ENCODE results near the gene RANBP3. TPM values are rescaled to one million over a fixed set of nuclear protein-coding genes. Genes with fewer than 3 reads are reported as not detected.
A peak's percentile ranks its signal among the peaks of the same experiment; 100 is the strongest.

RANBP3 gene
- total and polyA plus RNA-seq, 2 of the 8 experiments (the other 6 are each of a cell fraction or from before 2014, with no cell fraction given): 95.4 to 122 TPM

- Histone ChIP-seq H3K14ac (ENCODE audit: insufficient read length) (no peak overlapping the region), H2BK12ac (ENCODE audit: low read depth, low read length) (no peak overlapping the region), H2AK5ac (ENCODE audit: low read depth, low read length) (no peak overlapping the region), H2BK5ac (ENCODE audit: low read depth, low read length) (no peak overlapping the region; the same call in 1 of the 2 replicates), H2AFZ (ENCODE audit: low read length) (peak overlapping the region; percentile 97), H3K4ac (replicated peaks; ENCODE audit: insufficient read length, low read depth, low read length) (no peak overlapping the region), H4K20me1 (replicated peaks in 1 of 2; ENCODE audit: control insufficient read depth in 1 of 2, insufficient read depth in 2 of 2, low read length in 2 of 2) (no peaks in the 10 kb centered on the region), H3K79me1 (ENCODE audit: low read depth, low read length) (no peaks in the 10 kb centered on the region), H3K18ac (ENCODE audit: extremely low read depth, low read length) (peak overlapping the region; percentile 36), H2BK120ac (replicated peaks; ENCODE audit: low read depth, low read length) (no peak overlapping the region), H3K27me3 (replicated peaks in 1 of 4; ENCODE audit: control insufficient read depth in 3 of 4, extremely low read depth in 1 of 4, insufficient read depth in 3 of 4, low read length in 3 of 4) (peaks cover 0 to 3% (median 0%) of the 10 kb centered on the region in 4 experiments; a peak in 3 of 7 replicates), H3K4me1 (replicated peaks in 1 of 4; ENCODE audit: control insufficient read depth in 3 of 4, insufficient read depth in 4 of 4, low read length in 3 of 4) (peaks cover 0 to 5% (median 0%) of the 10 kb centered on the region in 4 experiments; a peak in 4 of 7 replicates), H4K91ac (replicated peaks; ENCODE audit: insufficient read length, low read length) (no peak overlapping the region), H2BK20ac (ENCODE audit: low read length) (no peak overlapping the region), H3K27ac (ENCODE audit: low read depth, low read length) (peak overlapping the region; percentile 40; the same call in 1 of the 2 replicates), H2BK15ac (ENCODE audit: low read length) (no peak overlapping the region), H3K4me2 (ENCODE audit: insufficient read depth in 1 of 2, low read depth in 2 of 2, low read length in 2 of 2) (peak overlapping the region; percentile 56 to 59; a peak in 3 of 4 replicates), H4K5ac (ENCODE audit: insufficient read length, low read depth, low read length) (peak overlapping the region; percentile 21), H3K56ac (replicated peaks; ENCODE audit: insufficient read length, low read depth, low read length) (no peak overlapping the region), H3K4me3 (ENCODE audit: extremely low read depth in 1 of 4, insufficient read depth in 2 of 4, low read depth in 3 of 4, low read length in 4 of 4) (peak overlapping the region in 1 of 4 experiments; percentile 47; a peak in 1 of 8 replicates), H3K79me2 (ENCODE audit: control insufficient read depth in 1 of 2, insufficient read depth in 2 of 2, low read length in 2 of 2) (no peaks in the 10 kb centered on the region), H4K8ac (ENCODE audit: extremely low read depth, insufficient read depth, low read length) (peak overlapping the region; percentile 88), H3K23me2 (ENCODE audit: low read depth, low read length) (no peaks in the 10 kb centered on the region; the same call in 1 of the 2 replicates), H3K36me3 (ENCODE audit: control insufficient read depth in 2 of 4, insufficient read depth in 4 of 4, low read length in 3 of 4) (no peaks in the 10 kb centered on the region), H3K9ac (replicated peaks in 1 of 4; ENCODE audit: extremely low read depth in 1 of 4, low read depth in 3 of 4, low read length in 3 of 4) (no peak overlapping the region), H3K9me3 (ENCODE audit: insufficient read depth in 2 of 2, low read depth in 1 of 2, low read length in 1 of 2) (0 out of 4 replicates have a peak, but pooled peaks cover 0 to 2% of the 10 kb centered on the region in 2 experiments), H3K23ac (ENCODE audit: insufficient read length) (no peak overlapping the region)
- DNase-seq (ENCODE audit: low read depth in 1 of 2, low spot score in 2 of 2) (peak in 1 of 2 experiments; percentile 65), FAIRE-seq (no peak)
- ChIA-PET POLR2A (ENCODE audit: partially characterized antibody) (interaction anchor here (0.7 to 2.8 kb wide), 8 partner anchors 11 to 162 kb away, joined by 3 to 16 read pairs (median 4); partner anchors contain the start of gene RANBP3), CTCF (ENCODE audit: partially characterized antibody) (interaction anchor here (0.6 to 13.2 kb wide), 8 partner anchors 11 to 196 kb away, joined by 3 to 306 read pairs (median 10); partner anchors contain the start of gene RANBP3)
- 74% methylated on average over 8 of the region's 17 CpGs; no CpG with 5 or more reads in 1 of the 2 experiments for WGBS, 2 experiments (ENCODE audit: extremely low coverage in 1 of 2, insufficient coverage in 1 of 2, insufficient read length in 1 of 2, insufficient replicate concordance in 2 of 2, low coverage in 1 of 2, low lambda C conversion rate in 2 of 2, missing lambda C conversion rate in 1 of 2)
- TF ChIP-seq TEAD4 (IDR thresholded peaks at IDR 0.05; ENCODE audit: low read depth, low read length) (0 out of 2 replicates have a peak, but pooled peaks have one; percentile 11), RAD21 (IDR thresholded peaks at IDR 0.05 in 1 of 2, conservative IDR thresholded peaks at IDR 0.05 in 1 of 2; ENCODE audit: low read depth in 2 of 2, low read length in 2 of 2) (no peak), POLR2A (IDR thresholded peaks at IDR 0.05; ENCODE audit: control extremely low read depth in 1 of 2, low read depth in 2 of 2, low read length in 2 of 2) (peak in 1 of 2 experiments; percentile 28; a peak in 1 of 3 replicates), YY1 (IDR thresholded peaks at IDR 0.05; ENCODE audit: low read depth, low read length) (peak; percentile 89)
Measured at GRCh38 chr19:5990289-5990797, 12.4 kb upstream of the RANBP3 start.

Measured in H1 (cell line).